MV-4-11 (cell line): Measurements from ENCODE around the gene CARD14.
A peak's percentile ranks its signal among the peaks of the same experiment; 100 is the strongest.

Source experiments
- DNase-seq: peaks from one replicate; lab custom pipeline; 2025; lab: John Stamatoyannopoulos, UW

CARD14 gene

GRCh38 chr17:80183581-80184422 lies 14.0 kb downstream of the CARD14 start:
- no peak for DNase-seq

- no peak for DNase-seq
Observed at GRCh38 chr17:80184423-80184714, 14.5 kb downstream of the CARD14 start.

- DNase-seq: no peak
Observed at GRCh38 chr17:80185968-80186367, 16.1 kb downstream of the CARD14 start.

DNA sequence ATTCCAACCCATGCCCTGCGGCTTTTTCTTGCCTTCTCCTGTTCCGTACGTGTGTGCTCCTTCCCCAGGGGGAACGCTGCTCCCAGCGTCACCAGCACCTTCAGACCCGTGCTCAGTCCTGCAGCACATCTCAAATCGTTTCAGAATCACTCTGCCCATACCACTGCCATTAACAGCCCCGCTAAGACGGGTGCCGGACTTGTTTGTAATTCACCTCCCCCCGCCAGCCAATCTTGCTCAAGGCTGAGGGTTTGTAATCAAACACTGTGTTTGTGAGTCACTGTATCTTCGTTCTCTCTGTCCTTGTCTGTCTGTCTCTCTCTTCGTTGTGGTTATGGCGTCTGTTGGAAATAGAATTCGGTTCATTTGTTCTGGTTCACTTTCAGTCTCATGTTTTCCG lies 17.3 kb downstream of the CARD14 start:
- peak; percentile 71 for DNase-seq

DNA sequence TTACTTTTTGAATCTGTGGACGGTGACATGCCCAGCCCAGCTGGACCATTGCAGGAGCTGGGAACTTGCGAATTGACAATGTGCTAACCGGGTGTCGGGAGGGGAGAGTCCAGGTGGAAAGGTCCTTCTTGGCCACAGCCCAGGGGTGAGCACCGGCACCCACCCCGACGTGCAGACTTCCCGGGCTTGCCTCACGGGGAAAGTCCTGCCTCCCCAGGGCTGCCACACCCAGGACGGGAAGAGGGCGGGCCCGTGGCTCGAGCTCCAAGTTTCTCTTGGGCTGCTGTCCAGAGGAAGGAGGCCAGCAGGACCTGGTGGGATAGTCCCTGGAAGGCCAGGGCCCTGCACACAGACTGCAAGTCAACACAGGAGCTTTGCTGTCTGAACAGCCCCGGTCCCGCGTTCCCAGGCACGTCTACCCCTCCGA lies 17.7 kb downstream of the CARD14 start:
- no peak for DNase-seq

GRCh38 chr17:80189611-80190010 lies 19.8 kb downstream of the CARD14 start:
- DNase-seq: no peak

- no peak for DNase-seq
Observed at GRCh38 chr17:80190716-80191115, 20.9 kb downstream of the CARD14 start.

DNA sequence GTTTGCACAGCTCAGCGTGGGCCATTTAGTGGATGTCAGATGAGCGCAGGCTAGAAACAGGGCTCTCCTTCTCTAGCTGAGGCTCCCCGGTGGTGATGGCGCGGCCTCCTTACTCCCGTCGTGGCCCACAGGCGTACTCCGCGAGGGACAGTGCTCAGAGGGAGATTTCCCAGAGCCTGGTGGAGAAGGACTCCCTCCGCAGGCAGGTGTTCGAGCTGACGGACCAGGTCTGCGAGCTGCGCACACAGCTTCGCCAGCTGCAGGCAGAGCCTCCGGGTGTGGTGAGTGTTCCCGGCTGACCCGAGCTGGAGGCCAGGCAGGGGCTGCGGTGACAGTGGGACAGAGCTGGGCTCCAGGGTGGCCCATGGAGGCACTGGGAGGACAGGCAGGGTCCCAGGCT lies 21.4 kb downstream of the CARD14 start:
- no peak for DNase-seq

DNA sequence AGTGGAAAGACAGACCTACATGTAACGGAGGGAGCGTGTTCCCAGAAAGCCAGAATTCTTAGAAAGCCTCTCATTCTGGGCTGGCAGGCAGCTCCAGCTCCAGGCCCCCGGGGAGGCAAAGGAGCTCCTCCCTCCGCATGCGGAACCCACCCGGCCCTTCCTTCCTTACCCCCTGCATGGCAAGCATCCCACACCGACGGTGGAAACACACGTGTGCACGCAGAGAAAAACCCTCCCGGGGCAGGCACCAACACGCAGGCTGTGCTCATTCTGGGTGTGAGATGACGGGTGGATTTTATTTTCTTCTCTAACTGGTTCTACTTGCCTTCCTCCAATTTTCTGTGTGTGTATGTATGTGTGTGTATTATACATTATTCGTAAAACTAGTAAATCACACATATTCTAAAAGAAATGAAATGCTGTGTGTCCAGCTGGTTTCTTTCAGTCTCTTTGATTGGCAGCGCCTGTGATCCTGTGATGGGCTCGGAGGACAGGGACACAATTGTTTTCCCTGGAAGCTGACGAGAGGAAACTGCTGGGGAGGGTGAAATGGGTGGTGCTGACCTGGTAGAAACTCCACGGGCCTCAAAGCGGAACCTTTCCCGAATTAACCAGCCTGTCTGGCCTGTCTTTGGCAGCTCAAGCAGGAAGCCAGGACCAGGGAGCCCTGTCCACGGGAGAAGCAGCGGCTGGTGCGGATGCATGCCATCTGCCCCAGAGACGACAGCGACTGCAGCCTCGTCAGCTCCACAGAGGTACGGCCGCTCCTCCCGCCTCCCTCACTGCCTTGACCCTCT lies 22.2 kb downstream of the CARD14 start:
- no peak for DNase-seq

DNA sequence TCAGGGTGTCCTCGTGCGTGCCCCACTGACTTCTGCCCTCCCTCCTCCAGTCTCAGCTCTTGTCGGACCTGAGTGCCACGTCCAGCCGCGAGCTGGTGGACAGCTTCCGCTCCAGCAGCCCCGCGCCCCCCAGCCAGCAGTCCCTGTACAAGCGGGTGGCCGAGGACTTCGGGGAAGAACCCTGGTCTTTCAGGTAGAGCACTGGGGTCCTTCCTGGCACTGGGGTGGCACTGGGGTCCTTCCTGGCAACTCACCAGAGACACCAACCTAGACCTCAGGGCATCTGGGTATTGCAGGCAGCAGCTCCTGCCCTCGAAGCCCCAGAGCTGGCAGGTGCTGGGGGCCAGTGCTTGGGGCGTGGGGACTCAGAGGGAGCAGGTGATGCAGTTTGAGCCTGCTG lies 25.3 kb downstream of the CARD14 start:
- DNase-seq: no peak

DNA sequence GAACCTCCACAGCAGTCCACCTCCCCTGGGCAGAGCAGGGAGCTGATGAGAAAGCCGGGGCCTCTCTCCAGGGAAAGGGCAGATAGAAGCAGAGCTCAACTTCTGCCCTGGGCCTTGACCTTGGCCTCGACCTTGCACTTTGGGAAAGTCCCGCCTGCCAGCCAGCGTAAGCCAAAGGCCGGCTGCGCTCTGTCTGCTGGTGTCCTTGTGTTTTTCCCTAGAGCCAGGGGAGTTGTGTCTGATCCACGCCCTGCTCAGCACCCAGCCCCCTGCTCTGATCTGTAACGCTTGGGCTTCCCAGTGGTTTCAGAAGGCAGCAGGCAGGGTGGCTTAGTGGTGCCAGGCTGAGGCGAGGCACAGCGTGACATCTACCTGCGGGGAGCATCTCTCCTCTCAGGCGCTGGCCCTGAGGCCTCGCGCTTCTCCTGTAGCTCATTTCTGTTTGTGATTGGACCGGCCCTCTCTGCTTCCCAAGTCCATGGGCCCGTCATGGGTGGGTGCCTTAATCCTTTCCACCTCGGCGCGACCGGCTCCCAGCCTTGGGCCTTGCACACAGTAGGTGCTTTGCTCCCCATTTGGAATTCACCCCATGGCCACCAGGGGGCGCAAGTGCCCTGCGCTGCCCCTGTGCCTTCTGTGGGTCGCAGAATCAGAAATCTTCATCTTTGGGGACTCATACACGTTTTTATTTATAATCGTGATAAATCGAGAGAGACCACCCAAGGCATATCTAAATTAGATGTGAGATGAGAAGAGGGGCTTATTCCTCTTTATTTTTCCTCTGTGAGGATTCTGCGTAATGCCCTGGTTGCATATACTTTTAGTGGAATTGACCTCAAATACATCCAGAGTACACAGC lies 26.1 kb downstream of the CARD14 start:
- DNase-seq: peak; percentile 15

GRCh38 chr17:80196652-80197051 lies 26.8 kb downstream of the CARD14 start:
- DNase-seq: no peak

DNA sequence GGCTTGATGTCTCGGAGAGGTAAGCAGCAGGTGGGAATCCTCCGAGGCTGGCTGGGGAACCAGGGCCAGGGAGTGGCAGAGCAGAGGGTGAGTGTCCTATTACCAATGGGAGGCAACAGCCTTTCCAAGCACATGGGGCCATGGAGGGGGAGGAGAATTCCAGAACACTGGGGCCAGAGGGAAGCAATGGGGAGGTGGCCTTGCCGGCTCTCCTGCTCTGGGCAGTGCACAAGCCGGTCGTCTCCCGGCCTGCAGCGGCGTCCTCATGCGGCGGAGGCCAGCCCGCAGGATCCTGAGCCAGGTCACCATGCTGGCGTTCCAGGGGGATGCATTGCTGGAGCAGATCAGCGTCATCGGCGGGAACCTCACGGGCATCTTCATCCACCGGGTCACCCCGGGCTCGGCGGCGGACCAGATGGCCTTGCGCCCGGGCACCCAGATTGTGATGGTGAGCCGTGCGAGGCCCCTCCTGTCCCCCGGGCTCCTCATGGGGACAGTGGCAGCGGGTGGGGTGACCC lies 28.4 kb downstream of the CARD14 start:
- no peak for DNase-seq

DNA sequence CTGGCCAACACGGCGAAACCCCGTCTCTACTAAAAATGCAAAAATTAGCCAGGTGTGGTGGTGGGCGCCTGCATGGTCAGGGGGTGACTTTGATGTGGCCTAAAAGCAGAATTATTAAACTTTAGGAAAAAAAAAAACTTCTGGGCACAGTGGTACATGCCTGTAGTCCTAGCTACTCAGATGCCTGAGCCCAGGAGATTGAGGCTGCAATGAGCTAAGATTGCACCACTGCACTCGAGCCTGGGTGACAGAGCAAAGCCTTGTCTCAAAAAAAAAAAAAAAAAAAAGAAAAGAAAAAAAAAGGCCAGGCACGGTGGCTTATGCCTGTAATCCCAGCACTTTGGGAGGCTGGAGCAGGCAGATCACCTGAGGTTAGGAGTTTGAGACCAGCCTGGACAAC lies 29.5 kb downstream of the CARD14 start:
- DNase-seq: peak; percentile 12

DNA sequence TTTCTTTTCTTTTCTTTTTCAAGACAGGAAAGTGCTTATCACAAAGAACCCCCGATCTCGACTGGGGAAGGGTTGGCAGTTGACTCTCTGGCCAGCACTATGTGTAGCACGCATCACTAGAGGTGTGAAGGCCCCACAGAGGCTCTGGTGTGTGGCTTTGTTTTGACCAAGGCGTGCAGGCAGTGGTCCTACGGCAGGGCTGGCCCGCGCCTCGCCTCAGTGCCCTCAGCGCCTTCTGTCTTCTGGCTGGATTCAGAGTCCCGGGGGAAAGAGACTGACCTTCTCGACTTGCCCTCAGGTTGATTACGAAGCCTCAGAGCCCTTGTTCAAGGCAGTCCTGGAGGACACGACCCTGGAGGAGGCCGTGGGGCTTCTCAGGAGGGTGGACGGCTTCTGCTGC lies 31.6 kb downstream of the CARD14 start:
- DNase-seq: no peak

DNA sequence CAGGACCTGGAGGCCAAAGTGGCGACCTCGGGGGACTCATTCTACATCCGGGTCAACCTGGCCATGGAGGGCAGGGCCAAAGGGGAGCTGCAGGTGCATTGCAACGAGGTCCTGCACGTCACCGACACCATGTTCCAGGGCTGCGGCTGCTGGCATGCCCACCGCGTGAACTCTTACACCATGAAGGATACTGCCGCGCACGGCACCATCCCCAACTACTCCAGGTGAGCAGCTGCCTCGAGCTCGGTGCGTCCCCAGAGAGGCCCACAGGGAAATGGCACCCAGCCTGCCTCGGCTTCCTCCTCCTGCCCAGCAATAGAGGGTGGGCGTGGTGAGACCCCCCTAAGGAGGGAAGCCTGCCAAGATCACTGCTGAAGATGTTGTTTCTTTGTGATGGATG lies 32.4 kb downstream of the CARD14 start:
- DNase-seq: no peak

DNA sequence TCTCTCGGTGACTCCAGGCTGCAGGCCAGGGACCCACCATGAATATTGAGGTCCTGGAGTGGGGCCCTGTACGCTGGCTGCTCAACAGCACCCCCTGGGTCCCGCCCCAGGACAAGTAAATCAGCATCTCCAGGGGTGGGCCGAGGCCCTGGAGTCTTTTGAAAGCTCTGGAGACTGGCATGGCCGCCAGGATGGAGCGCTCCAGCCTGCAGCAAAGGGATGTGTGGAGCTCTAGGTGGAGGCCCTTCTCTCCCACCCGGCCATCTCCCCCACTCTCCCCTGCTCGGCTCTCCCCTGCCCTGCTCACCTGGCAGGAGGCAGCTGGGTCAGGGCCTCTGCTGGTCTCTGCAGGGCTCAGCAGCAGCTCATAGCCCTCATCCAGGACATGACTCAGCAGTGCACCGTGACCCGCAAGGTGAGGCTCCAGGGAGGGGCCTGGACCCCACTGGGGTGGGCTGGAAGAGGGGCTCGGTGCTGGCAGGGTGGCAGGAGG lies 33.7 kb downstream of the CARD14 start:
- no peak for DNase-seq

DNA sequence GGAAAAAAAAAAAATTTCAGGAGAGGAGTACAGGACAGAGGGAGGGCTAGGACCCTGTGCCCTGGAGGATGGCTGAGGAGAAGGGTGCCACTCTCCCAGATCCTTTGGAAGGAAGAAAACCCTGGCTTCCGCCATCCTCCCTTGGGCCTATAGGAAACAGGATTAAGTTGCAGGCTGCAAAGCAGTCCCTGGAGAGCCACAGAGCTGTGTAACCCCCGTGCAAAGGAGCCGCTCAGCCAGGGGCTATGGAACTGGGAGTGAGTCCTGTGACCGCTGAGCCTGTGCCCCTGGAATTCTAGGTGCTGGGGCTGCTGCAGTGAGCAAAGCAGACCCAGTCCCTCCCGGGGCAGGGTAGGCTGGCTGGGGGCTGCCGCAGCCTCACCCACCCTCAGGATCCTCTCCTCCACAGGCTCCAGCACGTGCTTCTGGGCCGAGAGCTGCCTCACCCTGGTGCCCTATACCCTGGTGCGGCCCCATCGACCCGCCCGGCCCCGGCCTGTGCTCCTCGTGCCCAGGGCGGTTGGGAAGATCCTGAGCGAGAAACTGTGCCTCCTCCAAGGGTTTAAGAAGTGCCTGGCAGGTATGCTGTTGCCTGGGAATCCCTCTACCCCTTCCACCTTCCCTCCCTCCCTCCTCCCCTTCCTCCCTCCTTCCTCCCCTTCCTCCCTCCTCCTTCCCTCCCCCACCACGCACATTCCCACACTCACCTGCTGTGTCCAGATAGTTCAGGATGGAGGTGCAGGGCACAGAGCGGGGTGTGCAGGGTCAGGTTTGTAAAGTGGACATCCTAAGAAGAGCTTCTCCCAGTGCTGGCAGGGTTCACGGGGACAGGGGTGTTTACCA lies 35.0 kb downstream of the CARD14 start:
- no peak for DNase-seq

- DNase-seq: no peak
Observed at GRCh38 chr17:80205811-80206210, 36.0 kb downstream of the CARD14 start.

GRCh38 chr17:80208050-80208449 lies 38.2 kb downstream of the CARD14 start:
- no peak for DNase-seq

GRCh38 chr17:80209765-80210164 lies 39.9 kb downstream of the CARD14 start:
- no peak for DNase-seq
